RPMI8226 (cell line): ENCODE data around the gene EFCAB5.
"Not testable (repeated sequence)": the region's sequence is repeated elsewhere in the genome, so short reads cannot be mapped to it uniquely, and the experiment has no call there.

Experiments
- DNase-seq: peaks from one replicate; pipeline ENCODE4 v3.0.0-alpha.2; 2015

The EFCAB5 gene

GRCh38 chr17:29936724-29937123 is 4.7 kb upstream of the EFCAB5 start:
- DNase-seq, result no peak

DNA sequence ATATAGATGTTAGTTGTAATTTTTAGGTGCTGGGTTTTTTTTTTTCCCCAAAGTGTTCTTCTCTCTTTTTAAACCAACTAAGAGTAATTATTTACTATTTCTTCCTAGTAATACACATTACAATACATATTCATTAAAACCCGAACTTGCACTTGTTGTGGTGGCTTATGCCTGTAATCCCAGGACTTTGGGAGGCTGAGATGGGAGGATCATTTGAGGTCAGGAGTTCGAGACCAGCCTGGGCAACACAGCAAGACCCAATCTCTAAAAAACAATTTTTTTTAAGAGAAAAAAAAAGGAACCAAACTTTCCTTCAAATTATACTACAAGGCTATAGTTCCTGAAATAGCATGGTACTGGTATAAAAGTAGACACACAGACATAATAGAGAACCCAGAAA is 3.8 kb downstream of the EFCAB5 start:
- no peak for DNase-seq

DNA sequence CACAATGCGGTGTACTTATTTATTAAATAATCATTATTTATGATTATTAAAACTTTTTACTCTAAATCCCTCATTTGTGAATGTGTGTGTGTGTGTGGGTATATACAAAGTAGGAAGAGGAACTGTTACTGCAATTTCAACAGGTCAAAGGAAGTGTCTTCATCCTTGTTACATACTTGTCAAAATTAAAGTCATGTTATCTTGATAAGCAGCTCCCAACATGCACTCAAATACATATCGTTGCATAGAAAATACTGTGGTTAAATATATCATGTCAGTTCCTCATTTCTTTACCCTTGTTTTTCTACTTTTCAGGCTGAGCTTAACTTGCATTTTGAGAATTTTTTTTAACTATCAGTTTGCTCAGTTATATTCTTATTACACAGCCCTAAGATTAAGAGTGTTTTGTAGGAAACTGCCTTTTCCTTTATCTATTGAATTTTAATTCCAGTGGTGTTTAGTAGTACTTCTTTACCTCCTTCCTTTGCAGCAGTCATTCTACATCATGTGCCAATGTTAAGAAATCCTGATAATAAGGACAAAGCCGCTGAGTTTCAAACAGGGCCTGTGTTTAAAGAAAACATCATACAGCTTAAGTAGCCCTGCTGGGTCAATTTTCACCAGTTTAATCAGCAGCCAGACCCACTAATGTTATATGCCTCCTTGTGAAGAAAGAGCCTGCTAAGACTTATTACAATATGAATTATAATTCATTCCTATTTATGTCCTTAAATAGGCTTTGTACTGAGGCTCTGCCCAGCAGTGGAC is 7.2 kb downstream of the EFCAB5 start:
- DNase-seq, result no peak

DNA sequence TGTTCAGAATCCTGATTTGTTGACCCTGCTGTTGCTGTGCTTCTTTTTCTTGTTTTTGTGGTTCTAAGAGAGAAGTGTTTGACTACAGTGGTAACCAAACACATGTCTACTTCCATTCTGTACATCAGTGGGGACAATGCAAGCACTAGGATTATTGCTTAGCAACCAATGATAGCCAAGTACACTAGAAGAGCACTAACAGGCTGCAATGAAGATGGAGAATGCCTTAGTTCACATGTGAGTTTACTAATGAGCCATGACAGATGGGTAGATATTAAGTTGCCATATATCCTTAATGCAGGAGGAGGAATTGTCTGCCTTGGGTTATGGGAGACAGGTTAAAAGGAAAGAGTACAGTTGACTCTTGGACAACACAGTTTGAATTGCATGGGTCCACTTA is 8.3 kb downstream of the EFCAB5 start:
- DNase-seq, result no peak

DNA sequence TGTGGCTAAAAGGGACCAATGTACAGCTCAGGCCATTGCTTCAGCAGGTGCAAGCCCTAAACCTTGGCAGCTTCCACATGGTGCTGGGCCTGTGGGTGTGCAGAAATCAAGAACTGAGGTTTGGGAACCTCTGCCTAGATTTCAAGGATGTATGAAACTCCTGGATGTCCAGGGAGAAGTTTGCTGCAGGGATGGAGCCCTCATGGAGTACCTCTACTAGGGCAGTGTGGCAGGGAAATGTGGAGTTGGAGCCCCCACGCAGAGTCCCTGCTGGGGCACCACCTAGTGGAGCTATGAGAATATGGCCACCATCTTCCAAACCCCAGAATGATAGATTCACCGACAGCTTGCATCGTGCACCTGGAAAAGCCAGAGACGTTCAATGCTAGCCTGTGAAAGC is 13.0 kb downstream of the EFCAB5 start:
- no peak for DNase-seq

GRCh38 chr17:29956225-29956624 is 14.8 kb downstream of the EFCAB5 start:
- DNase-seq, result no peak

DNA sequence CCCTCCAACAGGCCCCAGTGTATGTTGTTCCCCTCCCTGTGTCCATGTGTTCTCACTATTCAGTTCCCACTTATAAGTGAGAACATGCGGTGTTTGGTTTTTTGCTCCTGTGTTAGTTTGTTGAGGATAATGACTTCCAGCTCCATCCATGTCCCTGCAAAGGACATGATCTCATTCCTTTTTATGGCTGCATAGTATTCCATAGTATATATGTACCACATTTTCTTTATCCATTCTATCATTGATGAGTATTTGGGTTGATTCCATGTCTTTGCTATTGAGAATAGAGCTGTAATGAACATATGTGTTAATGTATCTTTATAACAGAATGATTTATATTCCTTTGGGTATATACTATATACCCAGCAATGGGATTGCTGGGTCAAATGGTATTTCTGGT is 16.1 kb downstream of the EFCAB5 start:
- DNase-seq, result not testable (repeated sequence)

- DNase-seq, result no peak
Observed at GRCh38 chr17:29958947-29959657, 17.7 kb downstream of the EFCAB5 start.

GRCh38 chr17:29959658-29960337 is 18.4 kb downstream of the EFCAB5 start:
- DNase-seq, result no peak

DNA sequence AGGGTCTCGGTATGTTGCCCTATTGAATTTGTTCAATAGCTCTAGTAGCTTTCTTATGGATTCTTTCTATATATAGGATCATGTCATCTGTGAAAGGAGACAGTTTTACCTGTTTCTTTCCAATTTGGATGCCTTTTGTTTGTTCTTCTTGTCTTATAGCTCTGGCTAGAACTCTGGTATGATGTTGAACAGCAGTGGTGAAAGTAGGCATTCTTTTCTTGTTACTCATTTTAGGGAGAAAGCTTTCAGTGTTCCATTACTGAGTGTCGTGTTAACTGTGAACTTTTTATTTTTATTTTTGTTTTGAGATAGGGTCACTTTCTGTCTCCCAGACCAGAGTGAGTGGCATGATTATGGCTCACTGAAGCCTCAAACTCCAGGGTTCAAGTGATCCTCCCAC is 21.2 kb downstream of the EFCAB5 start:
- DNase-seq, result no peak

DNA sequence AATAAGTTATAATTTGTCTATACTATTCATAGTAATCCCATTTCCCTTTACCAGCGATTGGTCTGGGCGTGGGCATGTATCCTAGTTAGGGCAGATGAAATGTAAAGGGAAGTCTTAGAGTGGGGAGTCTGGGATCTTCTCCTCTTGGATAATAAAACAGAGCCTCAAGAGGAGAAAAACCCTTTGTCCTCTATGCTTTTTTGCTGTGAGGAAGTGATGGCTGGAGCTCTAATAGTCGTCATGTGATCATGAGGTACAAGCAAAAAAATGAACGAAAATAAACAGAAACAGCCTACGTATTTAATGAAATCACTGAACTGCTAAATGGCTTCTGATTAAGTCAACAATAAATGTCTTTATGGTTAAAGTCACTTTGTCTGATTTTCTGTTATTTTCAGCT is 26.8 kb downstream of the EFCAB5 start:
- no peak for DNase-seq

DNA sequence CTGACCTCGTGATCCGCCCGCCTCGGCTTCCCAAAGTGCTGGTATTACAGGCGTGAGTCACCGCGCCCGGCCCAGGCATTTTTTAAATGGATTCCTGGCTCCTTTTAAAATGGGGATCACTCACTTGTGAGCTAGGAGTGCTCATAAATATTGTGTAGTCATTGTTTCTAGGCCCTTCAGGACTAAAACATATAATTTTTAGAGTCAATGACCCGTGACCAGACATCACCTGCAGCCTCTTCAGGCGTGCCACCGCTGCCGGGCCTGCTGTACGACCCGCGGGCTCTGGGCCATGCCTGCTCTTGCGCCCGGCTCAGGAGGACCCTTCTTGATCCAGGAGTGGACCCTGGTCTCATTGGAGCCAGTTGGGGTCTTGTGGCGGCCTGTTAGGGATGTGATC is 30.8 kb downstream of the EFCAB5 start:
- DNase-seq, result no peak

DNA sequence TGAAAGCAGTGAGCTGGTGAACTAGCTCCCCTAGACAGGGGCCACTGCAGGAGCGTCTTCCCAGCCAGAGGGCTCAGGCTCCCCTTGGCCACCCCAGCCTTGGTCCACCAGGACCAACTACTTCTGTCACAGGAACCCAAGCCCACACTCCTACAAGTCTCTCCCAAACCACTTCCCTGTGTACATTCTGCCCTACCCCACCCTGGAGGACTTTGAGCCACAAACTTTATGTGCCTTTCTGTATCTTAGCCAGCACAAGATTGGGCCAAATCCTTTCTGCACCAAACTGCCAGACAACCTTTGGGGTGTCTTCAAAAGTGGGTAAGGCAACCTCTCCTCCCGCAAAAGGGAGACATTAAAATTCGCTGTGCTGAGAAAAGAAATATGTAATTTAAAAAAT is 31.6 kb downstream of the EFCAB5 start:
- DNase-seq, result no peak

- DNase-seq, result no peak
Observed at GRCh38 chr17:29977836-29978235, 36.4 kb downstream of the EFCAB5 start.

- no peak for DNase-seq
Observed at GRCh38 chr17:29980261-29980660, 38.8 kb downstream of the EFCAB5 start.

DNA sequence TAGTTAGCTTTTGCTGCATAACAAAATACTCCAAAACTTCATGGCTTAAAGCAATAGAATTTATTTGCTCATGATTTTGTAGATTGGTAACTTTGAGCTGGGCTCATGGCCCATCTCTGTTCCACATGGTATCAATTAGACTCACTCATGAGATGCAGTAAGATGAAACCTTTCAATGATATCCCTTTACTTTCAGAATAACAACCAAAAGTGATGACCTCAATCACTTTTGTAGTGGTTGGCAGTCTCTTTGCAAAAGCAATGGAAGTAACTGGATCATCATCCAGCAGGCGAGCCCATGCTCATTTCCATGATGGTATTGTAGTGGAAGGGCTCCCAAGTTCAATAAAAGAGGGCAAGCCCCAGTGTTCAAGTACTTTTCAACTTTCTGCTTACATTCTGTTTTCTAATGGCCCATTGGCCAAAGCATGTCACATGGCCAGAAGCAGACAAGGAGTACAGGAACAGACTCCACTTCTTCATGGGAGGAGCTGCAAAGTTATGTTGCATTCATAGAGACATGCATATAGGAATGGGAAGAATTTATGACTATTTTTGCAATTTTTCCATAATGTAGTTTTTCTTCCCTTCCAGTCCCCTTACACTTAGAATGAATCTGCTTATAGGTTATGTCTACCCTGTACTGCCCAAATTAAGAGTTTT is 41.7 kb downstream of the EFCAB5 start:
- DNase-seq, result no peak

GRCh38 chr17:29996458-29996857 is 55.0 kb downstream of the EFCAB5 start:
- no peak for DNase-seq

DNA sequence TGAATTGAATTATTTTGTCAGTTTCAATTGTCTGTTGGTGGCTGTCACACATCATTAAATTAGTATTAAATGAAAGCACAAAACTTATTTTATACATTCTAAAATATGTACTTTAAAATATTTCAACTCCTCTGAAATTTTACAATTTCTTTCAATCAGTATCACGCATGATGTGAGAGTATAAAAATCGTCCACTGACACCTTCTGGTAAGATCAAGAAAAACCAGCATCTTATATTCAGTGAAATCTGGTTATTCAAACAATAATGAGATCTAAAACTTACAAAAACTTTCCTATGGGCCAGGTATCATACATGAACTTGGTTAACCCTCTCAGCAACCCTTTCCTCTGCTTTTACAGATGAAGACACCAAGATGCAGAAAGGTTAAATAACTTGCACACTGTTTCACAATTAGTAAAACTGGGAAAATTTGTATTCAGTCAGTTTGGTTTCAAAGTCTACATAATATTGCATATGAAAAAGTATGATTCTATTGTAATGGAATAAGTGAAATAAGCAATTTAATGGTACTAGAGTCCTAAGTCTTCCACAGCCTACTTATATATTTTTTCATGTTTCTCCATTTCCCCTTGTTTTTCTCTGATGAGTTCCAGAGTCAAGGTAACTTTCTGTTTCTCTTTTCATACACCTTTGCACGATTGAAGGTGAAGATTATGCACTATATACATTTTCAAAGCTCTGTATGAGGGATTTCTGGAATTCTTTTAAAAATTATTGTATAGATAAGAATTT is 58.7 kb downstream of the EFCAB5 start:
- no peak for DNase-seq

GRCh38 chr17:30000755-30001257 is 59.4 kb downstream of the EFCAB5 start:
- DNase-seq, result no peak

GRCh38 chr17:30002088-30002487 is 60.7 kb downstream of the EFCAB5 start:
- DNase-seq, result no peak

DNA sequence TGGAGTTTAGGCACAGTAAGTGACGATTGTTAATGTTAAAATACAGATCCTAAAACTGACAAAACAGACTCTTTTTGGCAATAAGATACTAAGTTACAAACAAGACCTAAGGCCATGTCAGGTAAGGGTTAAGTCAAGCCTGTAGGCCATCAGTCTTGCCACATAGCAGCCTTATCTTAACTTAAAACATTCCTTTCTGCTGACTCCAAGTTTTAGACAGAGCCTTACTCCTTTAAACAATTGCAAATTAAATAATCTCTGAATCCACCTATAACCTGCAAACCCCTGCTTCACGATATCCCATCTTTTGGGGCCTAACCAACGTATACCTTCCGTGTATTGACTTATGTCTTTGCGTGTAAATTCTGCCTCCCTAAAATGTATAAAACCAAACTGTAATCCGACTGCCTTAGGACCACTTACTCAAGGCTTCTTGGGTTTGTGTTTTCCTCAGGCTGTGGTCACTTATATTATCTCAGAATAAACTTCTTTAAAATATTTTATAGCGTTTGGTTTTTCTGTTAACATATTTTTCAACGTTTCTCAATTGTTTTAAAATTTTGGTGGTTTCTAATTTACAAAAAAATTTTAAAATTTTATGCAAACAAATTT is 64.4 kb downstream of the EFCAB5 start:
- DNase-seq, result no peak

DNA sequence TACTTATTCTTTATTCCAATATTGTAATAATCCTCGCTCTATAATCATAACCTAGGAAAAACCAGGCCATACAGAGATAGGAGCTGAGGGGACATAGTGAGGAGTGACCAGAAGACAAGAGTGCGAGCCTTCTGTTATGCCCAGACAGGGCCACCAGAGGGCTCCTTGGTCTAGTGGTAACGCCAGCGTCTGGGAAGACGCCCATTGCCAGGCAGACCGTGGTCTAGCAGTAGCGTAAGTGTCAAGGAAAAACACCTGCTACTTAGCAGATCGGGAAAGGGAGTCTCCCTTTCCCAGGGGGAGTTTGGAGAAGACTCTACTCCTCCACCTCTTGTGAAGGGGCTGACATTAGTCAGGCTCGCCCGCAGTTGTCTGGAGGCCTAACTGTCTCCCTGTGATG is 70.5 kb downstream of the EFCAB5 start:
- not testable (repeated sequence) for DNase-seq
